HG02610 (cell line): ENCODE measurements around the gene AGT.
"Not testable (repeated sequence)": the region's sequence is repeated elsewhere in the genome, so short reads cannot be mapped to it uniquely, and the experiment has no call there.

ENCODE experiments used
- ATAC-seq: cut with Tn5 transposase; IDR thresholded peaks from one replicate; pipeline ENCODE4 v1.9.1; 2021; ENCODE audit warnings: mild to moderate bottlenecking, moderate library complexity; ENCODE audit not compliant: unreplicated experiment

AGT gene

GRCh38 chr1:230745071-230745470, 31.1 kb upstream of the AGT start:
- ATAC-seq = no peak

GRCh38 chr1:230744382-230744781, 30.5 kb upstream of the AGT start:
- no peak for ATAC-seq

DNA sequence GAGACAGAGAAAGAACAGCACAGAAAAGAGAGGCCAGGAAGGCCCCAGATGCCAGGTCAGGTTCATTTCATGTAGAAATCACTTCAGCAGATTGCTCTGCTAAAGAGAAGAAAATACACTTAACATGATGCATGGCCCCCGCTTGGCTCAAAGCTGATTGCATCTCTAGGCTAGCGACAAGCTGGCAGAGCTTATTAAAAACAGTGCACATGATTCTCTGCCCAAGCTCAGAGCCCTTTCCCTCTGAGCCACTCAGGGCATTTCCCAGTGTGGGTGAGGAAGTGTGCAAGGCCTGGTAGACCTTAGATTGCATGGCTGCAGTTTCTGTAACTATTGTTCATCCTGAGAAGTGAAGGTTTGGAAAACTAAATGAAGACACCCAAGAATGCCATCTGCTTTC, 30.0 kb upstream of the AGT start:
- no peak for ATAC-seq

- no peak for ATAC-seq
Measured at GRCh38 chr1:230739564-230740290, 25.8 kb upstream of the AGT start.

DNA sequence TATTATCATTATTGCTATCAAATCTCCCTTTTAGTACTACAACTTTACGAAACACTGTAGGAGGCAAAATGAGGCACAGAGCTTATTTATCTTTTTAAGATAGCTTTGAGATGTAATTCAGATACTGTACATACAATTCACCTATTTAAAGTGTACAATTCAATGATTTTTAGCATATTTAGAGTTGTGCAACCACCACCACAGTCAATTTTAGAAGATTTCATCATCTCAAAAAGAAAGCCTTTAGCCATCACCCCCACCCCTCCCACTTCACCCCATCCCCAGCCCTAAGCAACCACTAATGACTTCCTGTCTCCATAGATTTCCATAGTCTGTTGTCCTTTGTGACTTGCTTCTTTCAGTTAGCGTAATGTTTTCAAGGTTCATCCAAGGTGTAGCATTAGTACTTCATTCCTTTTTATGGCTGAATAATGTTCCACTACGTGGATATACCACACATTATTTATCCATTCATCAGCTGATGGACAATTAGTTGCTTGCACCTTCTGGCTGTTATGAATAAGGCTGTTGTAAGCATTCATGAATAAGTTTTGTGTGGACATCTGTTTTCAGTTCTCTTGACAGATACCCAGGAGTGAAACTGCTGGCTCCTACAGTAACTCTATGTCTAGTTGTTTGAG, 23.8 kb upstream of the AGT start:
- ATAC-seq = no peak

DNA sequence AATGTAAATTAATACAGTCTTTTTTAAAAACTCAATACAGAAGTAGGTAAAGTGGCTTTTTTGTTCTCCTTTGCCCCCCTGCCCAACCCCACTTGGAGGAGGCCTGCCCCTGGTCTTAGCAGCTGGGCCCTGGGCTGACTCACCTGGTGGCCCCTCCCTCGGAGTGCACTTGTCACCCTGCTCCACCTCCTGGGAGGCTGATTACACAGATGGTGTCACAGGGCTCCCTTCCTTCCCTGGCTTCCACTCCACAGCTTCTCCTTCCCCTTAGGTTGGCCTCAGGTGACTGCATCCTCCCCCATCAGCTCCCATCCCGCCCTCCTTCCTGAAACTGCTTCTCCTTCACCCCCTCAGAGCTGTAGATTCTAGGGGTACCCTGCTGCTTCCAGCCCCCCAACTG, 21.5 kb upstream of the AGT start:
- ATAC-seq = no peak

DNA sequence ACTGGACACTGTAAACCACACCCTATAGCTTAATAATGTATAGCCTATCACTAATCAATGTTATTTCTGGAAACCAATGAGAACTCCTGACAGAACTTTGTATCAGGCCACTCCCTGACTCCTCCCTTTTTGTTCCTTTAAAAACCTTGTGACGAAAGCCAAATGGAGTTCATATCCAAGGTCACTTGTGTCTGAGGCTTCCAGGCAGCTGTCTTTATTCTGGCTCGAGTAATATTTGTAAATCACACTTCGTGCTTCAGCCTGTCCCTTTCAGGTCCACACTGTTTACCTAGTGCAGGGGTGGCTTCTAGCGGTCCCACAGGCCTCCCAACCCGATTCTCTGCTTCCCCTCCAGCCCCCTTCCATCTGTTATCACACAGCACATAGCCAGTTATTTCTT, 17.1 kb upstream of the AGT start:
- no peak for ATAC-seq

DNA sequence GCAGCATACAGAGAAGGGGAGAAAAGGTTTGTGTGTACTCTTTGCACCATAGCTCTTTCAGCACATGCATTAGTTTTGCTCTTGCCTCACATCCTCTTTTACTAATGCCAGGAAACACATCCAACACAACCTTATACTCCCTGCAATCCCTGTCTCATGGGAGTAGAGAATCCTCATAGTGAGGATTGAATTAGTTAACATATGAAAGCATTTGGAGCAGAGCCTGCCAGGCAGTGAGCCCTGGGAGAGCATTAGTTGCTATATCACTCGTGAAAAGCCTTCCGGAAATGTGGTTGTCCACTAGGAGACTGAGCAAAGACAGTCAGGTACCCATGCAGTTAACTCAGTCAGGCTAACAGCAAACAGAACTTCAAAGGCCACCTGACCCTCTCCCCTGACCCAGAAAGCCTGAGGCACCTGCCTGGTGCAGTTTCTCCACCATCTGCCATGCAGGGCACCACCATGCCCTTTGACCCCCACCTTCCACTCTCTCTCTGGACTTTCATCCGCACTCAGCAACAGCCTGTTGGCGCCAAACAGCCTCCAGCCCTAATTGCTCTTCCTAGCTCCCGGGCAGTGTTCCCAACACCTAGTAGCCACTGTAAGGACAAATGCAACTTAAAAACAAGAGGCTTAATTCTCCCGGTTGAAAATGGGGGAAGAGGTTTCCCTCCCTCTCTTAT, 14.9 kb upstream of the AGT start:
- ATAC-seq = no peak

- no peak for ATAC-seq
Measured at GRCh38 chr1:230725256-230726012, 11.5 kb upstream of the AGT start.

GRCh38 chr1:230721849-230722522, 8.1 kb upstream of the AGT start:
- not testable (repeated sequence) for ATAC-seq

DNA sequence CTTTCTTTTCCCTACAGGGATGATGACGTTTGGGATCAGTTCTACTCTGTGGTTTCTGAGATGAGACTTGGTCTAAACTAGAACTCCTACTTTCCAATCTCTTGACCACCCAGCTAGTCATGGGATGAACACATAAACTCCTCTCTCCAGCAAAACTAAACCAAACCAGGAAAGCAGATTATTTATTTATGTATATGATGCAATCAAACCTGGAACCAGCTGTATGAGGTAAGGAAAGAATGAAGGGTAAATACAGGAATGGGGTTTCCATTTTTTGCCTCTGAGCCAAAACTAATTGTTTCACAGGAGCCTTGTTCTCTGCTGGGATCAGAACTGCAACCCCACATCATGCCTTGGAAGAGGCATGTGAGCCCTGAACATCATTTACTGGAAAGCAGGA, 3.3 kb upstream of the AGT start:
- no peak for ATAC-seq

DNA sequence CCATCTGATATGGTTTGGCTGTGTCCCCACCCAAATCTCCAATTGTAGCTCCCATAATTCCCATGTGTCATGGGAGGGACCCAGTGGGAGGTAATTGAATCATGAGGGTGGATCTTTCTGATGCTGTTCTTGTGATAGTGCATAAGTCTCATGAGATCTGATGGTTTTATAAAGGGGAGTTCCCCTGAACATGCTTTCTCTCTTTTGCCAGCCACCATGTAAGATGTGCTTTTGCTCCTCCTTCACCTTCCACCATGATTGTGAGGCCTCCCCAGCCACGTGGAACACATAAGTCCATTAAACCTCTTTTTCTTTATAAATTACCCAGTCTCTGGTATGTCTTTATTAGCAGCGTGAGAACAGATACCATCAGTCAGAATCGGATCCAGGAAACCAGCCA, 2.5 kb upstream of the AGT start:
- not testable (repeated sequence) for ATAC-seq

GRCh38 chr1:230715510-230715909, 1.6 kb upstream of the AGT start:
- ATAC-seq = no peak

DNA sequence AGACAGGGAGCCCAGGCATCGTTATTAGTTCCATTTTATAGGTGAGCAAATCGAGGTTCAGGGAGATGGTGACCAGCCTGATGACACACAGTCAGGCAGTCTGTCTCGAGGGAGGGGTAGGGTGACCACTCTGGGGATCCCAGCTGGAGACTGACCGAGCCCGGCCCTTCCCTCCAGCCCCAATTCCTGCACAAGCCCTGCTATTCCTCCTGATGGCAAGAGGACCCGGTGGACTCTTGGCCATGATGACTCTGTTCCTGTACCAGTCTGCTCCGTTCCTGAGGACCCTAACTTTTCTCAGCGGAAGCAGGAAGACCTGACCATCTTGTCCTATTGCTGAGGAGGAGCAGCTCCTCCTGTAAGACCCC, 391 bp downstream of the AGT start:
- no peak for ATAC-seq

DNA sequence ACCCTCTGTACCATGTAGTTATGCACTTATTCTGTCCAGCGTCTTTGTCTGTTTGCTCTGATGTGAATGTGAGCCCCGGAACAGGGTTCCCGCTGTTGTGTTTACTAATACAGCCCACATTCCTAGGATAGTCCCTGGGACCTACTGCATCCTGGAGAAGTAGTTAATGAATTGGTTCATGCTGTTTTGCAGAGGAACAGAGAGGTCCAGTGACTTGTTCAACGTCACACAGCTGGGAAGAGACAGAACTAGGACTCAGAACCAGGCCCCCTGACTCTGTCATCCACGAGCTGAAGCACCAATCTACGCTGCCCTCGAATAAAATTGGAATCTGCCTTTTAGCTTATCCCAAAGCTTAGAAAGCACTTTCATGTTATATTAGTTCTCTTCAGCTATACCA, 784 bp downstream of the AGT start:
- ATAC-seq = no peak

DNA sequence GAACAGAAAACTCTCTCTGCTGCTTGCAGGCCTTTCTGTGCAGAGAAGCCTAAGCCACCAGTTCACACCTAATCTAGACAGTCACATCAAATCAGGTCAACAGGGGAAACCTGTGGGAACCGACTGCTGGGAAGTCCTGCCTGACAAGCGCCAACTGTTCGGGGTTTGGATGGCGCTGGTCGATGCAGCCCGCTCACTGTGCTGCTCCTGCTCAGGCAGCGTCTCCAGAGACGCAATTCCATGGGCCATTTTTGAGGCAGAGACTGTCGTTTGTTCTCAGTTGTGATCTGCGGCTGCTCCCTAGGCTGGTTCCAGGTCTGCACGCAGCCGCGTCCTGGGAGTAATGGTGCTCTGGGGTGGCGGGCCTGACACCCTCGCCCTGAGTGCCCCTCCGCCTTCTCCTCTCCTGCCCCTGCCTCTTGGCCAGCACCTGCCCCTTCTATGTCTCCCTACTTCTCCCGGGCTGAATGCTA, 1.4 kb downstream of the AGT start:
- no peak for ATAC-seq

DNA sequence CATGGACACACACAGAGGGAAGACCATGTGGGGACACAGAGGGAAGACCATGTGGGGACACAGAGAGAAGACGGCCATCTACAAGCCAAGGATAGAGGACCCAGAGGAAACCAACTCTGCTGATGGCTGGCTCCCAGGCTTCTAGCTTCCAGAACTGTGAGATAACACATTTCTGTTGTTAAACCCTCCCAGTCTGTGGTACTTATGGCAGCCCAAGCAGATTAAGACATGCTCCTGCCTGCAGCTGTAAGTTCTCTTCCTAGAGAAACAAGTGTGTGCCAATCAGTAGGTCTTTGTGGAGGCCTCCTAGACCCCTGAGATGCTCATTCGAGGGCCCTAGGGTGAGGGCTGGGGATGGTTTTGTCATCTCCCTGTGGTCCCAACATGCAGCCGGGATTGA, 2.7 kb downstream of the AGT start:
- no peak for ATAC-seq

GRCh38 chr1:230710543-230710904, 3.4 kb downstream of the AGT start:
- ATAC-seq = no peak

GRCh38 chr1:230709619-230710542, 4.0 kb downstream of the AGT start:
- ATAC-seq = no peak
